CMK (cell line): Measurements from ENCODE around the gene LYZL6.
A peak's percentile ranks its signal among the peaks of the same experiment; 100 is the strongest.
"Not testable (repeated sequence)": the region's sequence is repeated elsewhere in the genome, so short reads cannot be mapped to it uniquely, and the experiment has no call there.

Source experiments
- DNase-seq: peaks from one replicate; pipeline ENCODE4 v3.0.0-alpha.2; 2010; ENCODE audit warnings: low read depth

The LYZL6 gene

GRCh38 chr17:35944151-35944550 is 638 bp upstream of the LYZL6 start:
- DNase-seq, result no peak

GRCh38 chr17:35942588-35943186 is 826 bp downstream of the LYZL6 start:
- peak; percentile 36 for DNase-seq

- DNase-seq, result not testable (repeated sequence)
These were observed 5.0 kb downstream of the LYZL6 start for GRCh38 chr17:35938492-35938891.

GRCh38 chr17:35936063-35936462 is 7.5 kb downstream of the LYZL6 start:
- no peak for DNase-seq

- DNase-seq, result no peak
These were observed 8.8 kb downstream of the LYZL6 start for GRCh38 chr17:35934760-35935159.

- no peak for DNase-seq
These were observed 10.9 kb downstream of the LYZL6 start for GRCh38 chr17:35932586-35932985.

- DNase-seq, result no peak
These were observed 11.6 kb downstream of the LYZL6 start for GRCh38 chr17:35931794-35932425.

GRCh38 chr17:35930211-35931065 is 13.1 kb downstream of the LYZL6 start, which contains the start of gene RDM1:
Gene RDM1 (minus strand): TSS chr17:35930773. CDS start chr17:35930727, 46 bp downstream.
- DNase-seq, result peak; percentile 45

- DNase-seq, result no peak
These were observed 15.8 kb downstream of the LYZL6 start for GRCh38 chr17:35927714-35928113.

GRCh38 chr17:35923609-35924114 is 19.9 kb downstream of the LYZL6 start:
- no peak for DNase-seq

GRCh38 chr17:35920229-35920628 is 23.3 kb downstream of the LYZL6 start:
- no peak for DNase-seq

GRCh38 chr17:35918665-35919064 is 24.8 kb downstream of the LYZL6 start:
- no peak for DNase-seq

- DNase-seq, result no peak
These were observed 25.8 kb downstream of the LYZL6 start for GRCh38 chr17:35917519-35918213.

- DNase-seq, result no peak
These were observed 28.2 kb downstream of the LYZL6 start for GRCh38 chr17:35915153-35915964.

GRCh38 chr17:35914354-35914753 is 29.2 kb downstream of the LYZL6 start:
- DNase-seq, result no peak

GRCh38 chr17:35913609-35914008 is 29.9 kb downstream of the LYZL6 start:
- no peak for DNase-seq

- DNase-seq, result no peak
These were observed 30.6 kb downstream of the LYZL6 start for GRCh38 chr17:35912942-35913341.

- DNase-seq, result no peak
These were observed 31.1 kb downstream of the LYZL6 start for GRCh38 chr17:35912339-35912912.

GRCh38 chr17:35909408-35909807 is 34.1 kb downstream of the LYZL6 start:
- DNase-seq, result no peak

- no peak for DNase-seq
These were observed 35.8 kb downstream of the LYZL6 start for GRCh38 chr17:35907691-35908090.
